WTC11 (cell line): Measurements from ENCODE around the gene PCDHB6. TPM values are rescaled to one million over a fixed set of nuclear protein-coding genes. Genes with fewer than 3 reads are reported as not detected.

ENCODE experiments used
- ATAC-seq: fragments of 200-7000 bp; cut with Tn5 transposase; 2 replicates; pipeline ENCODE4 v1.10.0; 2021; ENCODE audit warnings: mild to moderate bottlenecking, moderate library complexity
- CTCF ChIA-PET: fragments of 300-600 bp; sonication (Branson Sonifier 250); formaldehyde crosslinking; loops from one replicate; lab custom pipeline; 2021; ENCODE audit warnings: antibody characterized with exemption; lab: Charles Lee
- POLR2A ChIA-PET: fragments of 350-600 bp; sonication (Branson Sonifier 250); formaldehyde crosslinking; loops from one replicate; lab custom pipeline; 2021; ENCODE audit warnings: antibody characterized with exemption; lab: Charles Lee
- DNase-seq: peaks from one replicate; pipeline ENCODE4 v3.0.0; 2021; ENCODE audit warnings: low spot score
- H3K27ac Mint-ChIP-seq: 2 replicates; pipeline ENCODE4 v1.8.0; 2021; ENCODE audit warnings: mixed read lengths
- H3K27me3 Mint-ChIP-seq: 2 replicates; pipeline ENCODE4 v1.8.0; 2021; ENCODE audit warnings: low read depth, mild to moderate bottlenecking, moderate library complexity, mixed read lengths
- H3K36me3 Mint-ChIP-seq: 2 replicates; pipeline ENCODE4 v1.8.0; 2021; ENCODE audit warnings: mixed read lengths
- H3K4me1 Mint-ChIP-seq: 2 replicates; pipeline ENCODE4 v1.8.0; 2022; ENCODE audit warnings: mixed read lengths
- H3K4me3 Mint-ChIP-seq: 2 replicates; pipeline ENCODE4 v1.8.0; 2021; ENCODE audit warnings: mild to moderate bottlenecking, moderate library complexity, mixed read lengths
- H3K9me3 Mint-ChIP-seq: 2 replicates; pipeline ENCODE4 v1.8.0; 2021; ENCODE audit warnings: mixed read lengths
- AFF4 ChIP-seq: sonication (generic); formaldehyde crosslinking; IDR thresholded peaks from 2 replicates; pipeline ENCODE4 v1.8.1; 2023; ENCODE audit warnings: mild to moderate bottlenecking, missing genetic modification reagents, borderline replicate concordance
- HMGXB4 ChIP-seq: sonication (generic); formaldehyde crosslinking; IDR thresholded peaks from 2 replicates; pipeline ENCODE4 v1.8.1; 2023; ENCODE audit warnings: mild to moderate bottlenecking, moderate library complexity, missing genetic modification reagents
- MYBL2 ChIP-seq: sonication (generic); formaldehyde crosslinking; IDR thresholded peaks from 2 replicates; pipeline ENCODE4 v1.8.1; 2023; ENCODE audit warnings: mild to moderate bottlenecking, moderate library complexity, missing genetic modification reagents
- NFE2L1 ChIP-seq: sonication (generic); formaldehyde crosslinking; IDR thresholded peaks from 2 replicates; pipeline ENCODE4 v1.8.1; 2023; ENCODE audit warnings: missing genetic modification reagents
- NFYB ChIP-seq: sonication (generic); formaldehyde crosslinking; conservative IDR thresholded peaks from 2 replicates; pipeline ENCODE4 v1.8.0; 2022; ENCODE audit warnings: low read depth, missing genetic modification reagents
- NR2C2 ChIP-seq: sonication (generic); formaldehyde crosslinking; IDR thresholded peaks from 2 replicates; pipeline ENCODE4 v1.8.0; 2022; ENCODE audit warnings: mild to moderate bottlenecking, missing genetic modification reagents
- RELA ChIP-seq: sonication (generic); formaldehyde crosslinking; IDR thresholded peaks from 2 replicates; pipeline ENCODE4 v1.8.1; 2022; ENCODE audit warnings: missing genetic modification reagents, mild to moderate bottlenecking, borderline replicate concordance
- STAT6 ChIP-seq: sonication (generic); formaldehyde crosslinking; conservative IDR thresholded peaks from 2 replicates; pipeline ENCODE4 v1.8.1; 2023; ENCODE audit warnings: mild to moderate bottlenecking, low read depth, missing genetic modification reagents, moderate library complexity
- ZBTB43 ChIP-seq: sonication (generic); formaldehyde crosslinking; IDR thresholded peaks from 2 replicates; pipeline ENCODE4 v1.8.1; 2023; ENCODE audit warnings: mild to moderate bottlenecking, missing genetic modification reagents
- ZNF219 ChIP-seq: sonication (generic); formaldehyde crosslinking; IDR thresholded peaks from 2 replicates; pipeline ENCODE4 v1.8.0; 2023; ENCODE audit warnings: missing genetic modification reagents, mild to moderate bottlenecking, borderline replicate concordance
- ZNF416 ChIP-seq: fragments of 250-450 bp; sonication (Bioruptor Pico); IDR thresholded peaks from 2 replicates; pipeline ENCODE4 v1.9.0; 2021; ENCODE audit warnings: mild to moderate bottlenecking, inconsistent platforms
- ZNF423 ChIP-seq: fragments of 250-450 bp; sonication (Bioruptor Pico); IDR thresholded peaks from 2 replicates; pipeline ENCODE4 v2.1.2; 2022; ENCODE audit warnings: mild to moderate bottlenecking, moderate library complexity
- ZNF425 ChIP-seq: fragments of 250-450 bp; sonication (Bioruptor Pico); conservative IDR thresholded peaks from 2 replicates; pipeline ENCODE4 v1.9.0; 2021; ENCODE audit warnings: mild to moderate bottlenecking
- total RNA-seq: library from RNA; stranded (reverse); gene quantifications from 3 replicates; pipeline ENCODE4 v1.2.3, GENCODE V29; 2021
- TF ChIP-seq, protein P1 (sequence below): sonication (generic); formaldehyde crosslinking; IDR thresholded peaks from 2 replicates; pipeline ENCODE4 v1.8.1; 2023; ENCODE audit warnings: mild to moderate bottlenecking, missing genetic modification reagents, moderate library complexity

PCDHB6 gene
- total RNA-seq, 1 experiment from 2014 or later, result 0.24 TPM

DNA sequence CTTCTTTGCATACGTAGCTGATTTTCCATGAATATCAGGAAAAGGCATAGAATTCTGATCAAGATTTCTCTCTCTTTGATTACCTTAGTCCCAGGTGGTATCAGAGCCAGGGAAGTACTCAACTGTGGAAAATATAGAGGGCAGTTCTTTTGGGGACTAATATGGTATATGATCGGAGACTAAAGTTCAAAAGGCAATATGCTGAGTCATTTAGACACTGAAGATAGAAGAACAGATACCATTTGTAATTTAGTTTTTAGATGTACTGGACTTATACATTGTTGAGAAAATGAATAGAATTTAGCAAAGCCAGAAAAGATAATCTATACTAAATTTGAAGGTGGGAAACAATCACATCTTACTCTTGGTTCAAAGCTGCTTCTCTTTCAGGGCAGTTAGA, 44.5 kb upstream of the PCDHB6 start:
- ATAC-seq (no peak), DNase-seq (no peak)
- Mint-ChIP-seq H3K27ac (no peak overlapping the region; the same call in 1 of the 2 replicates), H3K9me3 (peaks cover 7% of the 10 kb centered on the region), H3K27me3 (no peaks in the 10 kb centered on the region), H3K4me3 (no peak overlapping the region), H3K4me1 (peaks cover 3% of the 10 kb centered on the region), H3K36me3 (peaks cover 22% of the 10 kb centered on the region)
- TF ChIP-seq ZNF416 (CRISPR knock-in tag) (no peak), MYBL2 (CRISPR knock-in tag) (no peak), ZNF219 (CRISPR knock-in tag) (no peak), NFYB (no peak)
- TF ChIP-seq, protein P1, sequence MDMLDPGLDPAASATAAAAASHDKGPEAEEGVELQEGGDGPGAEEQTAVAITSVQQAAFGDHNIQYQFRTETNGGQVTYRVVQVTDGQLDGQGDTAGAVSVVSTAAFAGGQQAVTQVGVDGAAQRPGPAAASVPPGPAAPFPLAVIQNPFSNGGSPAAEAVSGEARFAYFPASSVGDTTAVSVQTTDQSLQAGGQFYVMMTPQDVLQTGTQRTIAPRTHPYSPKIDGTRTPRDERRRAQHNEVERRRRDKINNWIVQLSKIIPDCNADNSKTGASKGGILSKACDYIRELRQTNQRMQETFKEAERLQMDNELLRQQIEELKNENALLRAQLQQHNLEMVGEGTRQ (CRISPR knock-in tag), result no peak
- CTCF ChIA-PET, result interaction anchor here (1.1 to 2.0 kb wide), 3 partner anchors 16 to 82 kb away, joined by 3 to 5 read pairs (median 5); partner anchors contain the start of genes PCDHB16, PCDHB4 and PCDHB9
- POLR2A ChIA-PET, result no interaction called here

DNA sequence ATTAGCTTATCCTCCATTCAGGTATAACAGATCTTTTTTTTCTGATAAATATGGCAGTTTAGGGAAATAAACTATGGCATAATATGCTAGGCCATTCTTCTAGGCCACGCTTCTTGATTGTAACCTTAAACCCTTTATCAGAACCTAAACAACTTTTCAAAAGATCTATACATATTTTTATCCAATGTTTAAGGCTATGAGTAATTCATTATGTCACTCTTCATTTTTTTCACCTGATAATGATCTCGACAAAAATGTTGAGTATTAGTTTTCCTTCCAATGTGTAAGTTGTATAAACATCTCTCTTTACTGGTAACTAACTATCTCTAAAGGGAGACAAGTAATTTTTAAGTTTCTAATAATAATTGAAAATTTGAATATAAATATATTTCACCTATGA, 30.6 kb upstream of the PCDHB6 start:
- DNase-seq (no peak), ATAC-seq (no peak)
- H3K27ac Mint-ChIP-seq, result no peak overlapping the region
- H3K4me1 Mint-ChIP-seq, result no peaks in the 10 kb centered on the region
- H3K9me3 Mint-ChIP-seq, result peaks cover 24% of the 10 kb centered on the region
- TF ChIP-seq ZBTB43 (CRISPR knock-in tag) (no peak), NR2C2 (no peak), HMGXB4 (CRISPR knock-in tag) (no peak), NFE2L1 (CRISPR knock-in tag) (no peak), AFF4 (no peak), ZNF423 (no peak), STAT6 (CRISPR knock-in tag) (no peak), RELA (no peak), ZNF425 (CRISPR knock-in tag) (no peak)
- H3K27me3 Mint-ChIP-seq, result no peaks in the 10 kb centered on the region
- peaks cover 15% of the 10 kb centered on the region for H3K36me3 Mint-ChIP-seq
- POLR2A ChIA-PET, result no interaction called here
- H3K4me3 Mint-ChIP-seq, result no peak overlapping the region
- CTCF ChIA-PET, result interaction anchor here (1.1 to 1.7 kb wide), 4 partner anchors 16 to 73 kb away, joined by 3 to 5 read pairs (median 4); partner anchors contain the start of genes PCDHB10, PCDHB5 and PCDHB9
